Mesenchymal stem cell (in vitro differentiated cells and primary cell): ENCODE measurements around the gene RASGRP4.

Experiments
- DNase-seq: peaks from one replicate; pipeline ENCODE4 v3.0.0-alpha.2; 2013
- H2AFZ ChIP-seq: one replicate; pipeline ENCODE4 v1.6.1; 2013; ENCODE audit warnings: low read depth, mild to moderate bottlenecking, control low read depth, inconsistent platforms, low read length, moderate library complexity
- H2AK5ac ChIP-seq: 2 replicates; pipeline ENCODE4 v1.6.1; 2013; ENCODE audit warnings: low read length, moderate library complexity, mild to moderate bottlenecking, inconsistent platforms; ENCODE audit not compliant: severe bottlenecking
- H2BK120ac ChIP-seq: one replicate; pipeline ENCODE4 v1.6.1; 2013; ENCODE audit warnings: low read depth, mild to moderate bottlenecking, inconsistent platforms, low read length, moderate library complexity
- H2BK12ac ChIP-seq, 2 experiments: one replicate each; pipeline ENCODE4 v1.6.1; 2013; ENCODE audit warnings: inconsistent platforms in 2 of 2, low read length in 2 of 2, mild to moderate bottlenecking in 2 of 2, moderate library complexity in 2 of 2, control low read depth in 1 of 2
- H2BK15ac ChIP-seq: one replicate; pipeline ENCODE4 v1.6.1; 2013; ENCODE audit warnings: mild to moderate bottlenecking, low read depth, inconsistent platforms; ENCODE audit not compliant: poor library complexity, severe bottlenecking
- H2BK5ac ChIP-seq: 2 replicates; pipeline ENCODE4 v1.6.1; 2013; ENCODE audit warnings: low read depth, mild to moderate bottlenecking, low read length, control low read depth, inconsistent platforms; ENCODE audit not compliant: poor library complexity, severe bottlenecking
- H3K14ac ChIP-seq, 2 experiments: one replicate each; pipeline ENCODE4 v1.6.1; 2013; ENCODE audit warnings: inconsistent platforms in 2 of 2, low read length in 2 of 2, control low read depth in 1 of 2, mild to moderate bottlenecking in 1 of 2, moderate library complexity in 1 of 2
- H3K18ac ChIP-seq, 2 experiments: one replicate each; pipeline ENCODE4 v1.6.1; 2013; ENCODE audit warnings: inconsistent platforms in 2 of 2, low read length in 2 of 2, control low read depth in 1 of 2, low read depth in 1 of 2, mild to moderate bottlenecking in 1 of 2
- H3K23ac ChIP-seq, 2 experiments: one replicate each; pipeline ENCODE4 v1.6.1; 2013; ENCODE audit warnings: inconsistent platforms in 2 of 2, low read length in 2 of 2, mild to moderate bottlenecking in 2 of 2, moderate library complexity in 2 of 2, control low read depth in 1 of 2
- H3K27ac ChIP-seq: 2 replicates; pipeline ENCODE4 v1.5.1; 2013; ENCODE audit warnings: mild to moderate bottlenecking, moderate library complexity, low read length, control low read depth, inconsistent platforms; ENCODE audit not compliant: poor library complexity, severe bottlenecking
- H3K27me3 ChIP-seq, 2 experiments: 2 replicates each; pipeline versions ENCODE4 v1.6.1 to v1.7.0; 2013; ENCODE audit warnings: low read length in 2 of 2, mild to moderate bottlenecking in 2 of 2, moderate library complexity in 2 of 2, control low read depth in 1 of 2, inconsistent platforms in 1 of 2; ENCODE audit not compliant: control insufficient read depth in 1 of 2, insufficient read depth in 1 of 2
- H3K36me3 ChIP-seq, 2 experiments: 2 replicates each; pipeline versions ENCODE4 v1.6.1 to v1.7.0; 2013; ENCODE audit warnings: low read length in 2 of 2, control low read depth in 1 of 2, inconsistent platforms in 1 of 2, low read depth in 1 of 2, mild to moderate bottlenecking in 1 of 2; ENCODE audit not compliant: insufficient read depth in 2 of 2, control insufficient read depth in 1 of 2
- H3K4ac ChIP-seq, 2 experiments: one replicate each; pipeline ENCODE4 v1.6.1; 2013; ENCODE audit warnings: inconsistent platforms in 2 of 2, low read length in 2 of 2, mild to moderate bottlenecking in 2 of 2, moderate library complexity in 2 of 2, control low read depth in 1 of 2, low read depth in 1 of 2
- H3K4me1 ChIP-seq: 2 replicates; pipeline ENCODE4 v1.6.1; 2013; ENCODE audit warnings: low read depth, low read length, control low read depth; ENCODE audit not compliant: control insufficient read depth, insufficient read depth
- H3K4me2 ChIP-seq: 2 replicates; pipeline ENCODE4 v1.6.1; 2013; ENCODE audit warnings: low read length, mild to moderate bottlenecking, inconsistent platforms; ENCODE audit not compliant: poor library complexity, severe bottlenecking
- H3K4me3 ChIP-seq, 2 experiments: 2 replicates each; pipeline versions ENCODE4 v1.5.1 to v1.7.0; 2013; ENCODE audit warnings: low read length in 2 of 2, mild to moderate bottlenecking in 2 of 2, control low read depth in 1 of 2, low read depth in 1 of 2; ENCODE audit not compliant: insufficient read depth in 1 of 2
- H3K79me1 ChIP-seq: replicated peaks from 2 replicates; pipeline ENCODE4 v1.6.1; 2013; ENCODE audit warnings: mild to moderate bottlenecking, control low read depth, low read length, inconsistent platforms; ENCODE audit not compliant: poor library complexity, severe bottlenecking
- H3K9ac ChIP-seq: 2 replicates; pipeline ENCODE4 v1.7.0; 2013; ENCODE audit warnings: mild to moderate bottlenecking, low read length, moderate library complexity
- H3K9me3 ChIP-seq: 2 replicates; pipeline ENCODE4 v1.7.0; 2013; ENCODE audit warnings: mild to moderate bottlenecking, low read length; ENCODE audit not compliant: control insufficient read depth
- H4K8ac ChIP-seq: one replicate; pipeline ENCODE4 v1.6.1; 2013; ENCODE audit warnings: inconsistent platforms, mild to moderate bottlenecking, low read length, moderate library complexity
- H4K91ac ChIP-seq: one replicate; pipeline ENCODE4 v1.6.1; 2013; ENCODE audit warnings: mild to moderate bottlenecking, low read length, inconsistent platforms
- WGBS: methylation state at CpG from one replicate; pipeline ENCODE4 v1.1.7; 2013; ENCODE audit warnings: mixed read lengths; 5-methylcytosine and 5-hydroxymethylcytosine counted together

The RASGRP4 gene

DNA sequence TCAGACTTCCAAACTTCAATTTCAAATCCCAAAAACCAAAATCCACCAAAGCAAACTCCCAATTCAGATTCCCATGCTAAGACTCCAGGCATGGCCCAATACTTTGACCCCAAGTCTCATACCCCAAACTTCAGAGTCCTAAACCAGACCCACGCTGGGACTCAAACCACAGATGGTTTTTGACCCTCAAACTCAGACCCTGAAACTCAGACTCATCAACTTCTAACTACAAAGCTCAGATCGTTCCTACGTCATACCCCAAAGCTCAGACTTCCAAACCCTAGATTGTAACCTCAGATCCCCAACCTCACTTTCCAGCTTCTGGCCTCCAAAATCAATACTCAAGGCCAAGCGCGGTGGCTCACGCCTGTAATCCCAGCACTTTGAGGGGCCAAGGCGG lies 19.3 kb upstream of the RASGRP4 start:
- no peak overlapping the region for H2BK15ac ChIP-seq
- no peak overlapping the region for H3K4ac ChIP-seq
- no peak overlapping the region for H2BK5ac ChIP-seq
- no peaks in the 10 kb centered on the region for H3K36me3 ChIP-seq
- no peaks in the 10 kb centered on the region for H3K9me3 ChIP-seq
- H3K18ac ChIP-seq: no peak overlapping the region
- no peak overlapping the region for H3K23ac ChIP-seq
- H2BK12ac ChIP-seq: no peak overlapping the region
- H3K27me3 ChIP-seq: peaks cover 30 to 39% of the 10 kb centered on the region in 2 experiments
- H3K4me3 ChIP-seq: no peak overlapping the region
- H2BK120ac ChIP-seq: no peak overlapping the region
- H3K9ac ChIP-seq: no peak overlapping the region
- no peak overlapping the region for H3K4me2 ChIP-seq
- H2AK5ac ChIP-seq: no peak overlapping the region
- no peak overlapping the region for H3K27ac ChIP-seq
- H3K4me1 ChIP-seq: no peaks in the 10 kb centered on the region
- H3K14ac ChIP-seq: no peak overlapping the region
- no peak for DNase-seq
- 92% methylated on average over 7 of the region's 7 CpGs for WGBS
- H3K79me1 ChIP-seq: no peaks in the 10 kb centered on the region
- no peak overlapping the region for H4K91ac ChIP-seq
- no peak overlapping the region for H2AFZ ChIP-seq
- no peak overlapping the region for H4K8ac ChIP-seq

DNA sequence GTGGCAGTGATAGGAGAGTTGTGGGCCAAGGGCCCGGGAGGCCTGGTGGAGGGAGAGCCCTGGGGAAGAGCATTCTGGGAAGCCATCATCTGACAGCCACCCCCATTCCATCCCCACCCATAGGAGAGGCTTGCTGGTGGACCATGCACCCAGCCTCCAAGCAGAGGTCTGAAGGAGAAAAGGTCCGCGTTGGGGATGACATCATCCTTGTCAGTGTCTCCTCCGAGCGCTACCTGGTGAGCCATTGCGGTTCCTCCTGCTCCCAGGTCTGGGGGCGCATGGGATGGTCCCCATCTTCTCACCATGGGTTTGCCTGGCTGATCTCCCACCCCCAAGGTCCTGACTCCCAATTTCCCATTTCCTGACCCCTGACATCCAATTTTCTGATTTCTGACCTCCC lies 18.0 kb upstream of the RASGRP4 start:
- Histone ChIP-seq H2BK120ac (no peak overlapping the region), H3K23ac (no peak overlapping the region), H3K4ac (no peak overlapping the region), H2BK5ac (no peak overlapping the region), H3K27me3 (peaks cover 20 to 32% of the 10 kb centered on the region in 2 experiments), H3K4me2 (no peak overlapping the region), H3K18ac (no peak overlapping the region), H2AFZ (no peak overlapping the region), H3K9ac (no peak overlapping the region), H3K4me3 (no peak overlapping the region), H3K36me3 (no peaks in the 10 kb centered on the region), H4K91ac (no peak overlapping the region), H2BK12ac (no peak overlapping the region), H2AK5ac (no peak overlapping the region), H3K27ac (no peak overlapping the region), H3K14ac (no peak overlapping the region), H3K4me1 (no peaks in the 10 kb centered on the region), H2BK15ac (no peak overlapping the region), H3K9me3 (no peaks in the 10 kb centered on the region), H4K8ac (no peak overlapping the region), H3K79me1 (no peaks in the 10 kb centered on the region)
- DNase-seq: no peak
- WGBS: 97% methylated on average over 7 of the region's 7 CpGs

DNA sequence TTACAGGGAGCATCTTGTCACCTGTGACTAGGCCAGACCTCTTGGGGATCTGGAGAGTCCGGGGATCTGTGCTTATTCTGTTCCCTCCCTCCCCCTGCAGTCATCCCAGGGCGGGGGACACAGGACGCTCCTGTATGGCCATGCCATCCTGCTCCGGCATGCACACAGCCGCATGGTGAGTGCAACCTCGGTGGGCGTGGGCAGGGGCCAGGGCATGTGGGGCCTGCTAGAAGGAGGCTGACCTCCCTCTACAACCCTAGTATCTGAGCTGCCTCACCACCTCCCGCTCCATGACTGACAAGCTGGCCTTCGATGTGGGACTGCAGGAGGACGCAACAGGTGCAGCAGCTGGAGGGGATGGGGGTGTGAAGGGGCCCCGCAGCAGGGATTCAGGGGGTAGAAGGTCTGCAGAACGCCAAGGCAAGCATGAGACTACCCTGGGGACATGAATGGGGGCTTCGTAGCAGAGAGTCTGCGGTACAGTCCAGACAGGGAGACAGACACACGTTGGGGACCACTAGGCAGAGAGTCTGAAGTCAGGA lies 17.5 kb upstream of the RASGRP4 start:
- Histone ChIP-seq H3K23ac (no peak overlapping the region), H3K18ac (no peak overlapping the region), H3K14ac (no peak overlapping the region), H3K4me2 (no peak overlapping the region), H3K9ac (no peak overlapping the region), H3K27me3 (peaks cover 20 to 27% of the 10 kb centered on the region in 2 experiments), H3K9me3 (no peaks in the 10 kb centered on the region), H2BK12ac (no peak overlapping the region), H3K4me1 (no peaks in the 10 kb centered on the region), H3K4ac (no peak overlapping the region), H2BK120ac (no peak overlapping the region), H3K4me3 (no peak overlapping the region), H3K27ac (no peak overlapping the region), H2BK15ac (no peak overlapping the region), H3K36me3 (no peaks in the 10 kb centered on the region), H4K8ac (no peak overlapping the region), H2AFZ (no peak overlapping the region), H2AK5ac (no peak overlapping the region), H2BK5ac (no peak overlapping the region), H3K79me1 (no peaks in the 10 kb centered on the region), H4K91ac (no peak overlapping the region)
- WGBS: 91% methylated on average over 15 of the region's 15 CpGs
- DNase-seq: no peak

DNA sequence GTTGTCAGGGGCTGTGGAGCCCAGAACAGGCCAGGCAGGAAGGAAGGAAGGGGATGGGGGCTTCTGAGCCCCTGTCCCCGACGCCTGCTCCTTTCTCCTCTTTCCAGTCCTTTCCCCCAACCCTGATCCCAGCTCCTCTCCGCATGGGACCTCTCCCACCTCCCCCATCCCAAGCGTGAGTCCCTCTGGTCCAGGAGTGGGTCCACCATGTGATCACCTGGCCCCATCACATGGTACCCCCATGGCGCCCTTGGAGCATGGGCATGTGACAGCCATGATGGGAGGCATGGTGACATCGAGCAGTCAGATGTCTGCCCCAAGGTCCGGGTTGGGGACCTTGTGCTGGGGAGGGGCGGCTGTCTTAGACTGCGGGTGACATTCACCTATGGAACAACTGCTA lies 16.7 kb upstream of the RASGRP4 start:
- H3K4me2 ChIP-seq: no peak overlapping the region
- H2BK12ac ChIP-seq: no peak overlapping the region
- H4K91ac ChIP-seq: no peak overlapping the region
- peaks cover 16 to 25% of the 10 kb centered on the region in 2 experiments for H3K27me3 ChIP-seq
- H3K18ac ChIP-seq: no peak overlapping the region
- DNase-seq: no peak
- H2AFZ ChIP-seq: no peak overlapping the region
- H3K9me3 ChIP-seq: no peaks in the 10 kb centered on the region
- no peak overlapping the region for H3K4me3 ChIP-seq
- no peak overlapping the region for H3K4ac ChIP-seq
- no peak overlapping the region for H3K9ac ChIP-seq
- H2AK5ac ChIP-seq: no peak overlapping the region
- H3K27ac ChIP-seq: no peak overlapping the region
- H3K14ac ChIP-seq: no peak overlapping the region
- H2BK15ac ChIP-seq: no peak overlapping the region
- no peaks in the 10 kb centered on the region for H3K36me3 ChIP-seq
- H3K79me1 ChIP-seq: no peaks in the 10 kb centered on the region
- H3K23ac ChIP-seq: no peak overlapping the region
- no peaks in the 10 kb centered on the region for H3K4me1 ChIP-seq
- H2BK120ac ChIP-seq: no peak overlapping the region
- WGBS: 88% methylated on average over 7 of the region's 9 CpGs
- no peak overlapping the region for H4K8ac ChIP-seq
- H2BK5ac ChIP-seq: no peak overlapping the region
